ENCODE measurements around the gene NDUFS4. TPM values are rescaled to one million over a fixed set of nuclear protein-coding genes. Genes with fewer than 3 reads are reported as not detected.
A peak's percentile ranks its signal among the peaks of the same experiment; 100 is the strongest.

Gene NDUFS4
- total and polyA plus RNA-seq, 9 of the 15 experiments (the other 6 are each of a cell fraction or from before 2014, with no cell fraction given): 68.7 to 313 (median 113) TPM

DNA sequence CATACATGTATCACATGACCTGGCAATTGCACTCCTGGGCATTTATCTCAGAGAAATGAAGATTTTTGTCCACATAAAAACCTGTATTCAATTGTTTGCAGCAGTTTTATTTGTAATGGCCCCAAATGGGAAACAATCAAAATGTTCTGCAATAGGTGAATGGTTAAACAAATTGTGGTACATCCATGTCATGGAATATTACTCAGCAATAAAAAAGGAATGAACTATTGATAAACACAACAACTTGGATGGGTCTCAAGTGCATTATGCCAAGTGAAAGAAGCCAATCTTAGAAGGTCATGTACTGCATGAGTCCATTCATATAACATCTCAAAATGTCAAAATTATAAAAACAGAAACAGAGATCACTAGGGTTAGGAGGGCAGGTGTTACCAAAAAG lies 1.5 kb upstream of the NDUFS4 start:
- peaks cover 4 to 8% of the 10 kb centered on the region in 2 experiments; a peak in 3 of 5 replicates for H3K4me1 ChIP-seq (replicated peaks in 1 of 2; ENCODE audit: control insufficient read depth in 2 of 2, insufficient read depth in 2 of 2, low read length in 2 of 2)
- intact Hi-C loops (cut with micrococcal nuclease) (no loop called here), in situ Hi-C loops (cut with MboI) (no loop called here)
- no peak overlapping the region for H2AFZ ChIP-seq (ENCODE audit: low read depth, low read length)
- H3K79me2 ChIP-seq (ENCODE audit: control insufficient read depth, insufficient read depth, low read length): peaks cover 30% of the 10 kb centered on the region
- no peaks in the 10 kb centered on the region for H3K27me3 ChIP-seq (ENCODE audit: control insufficient read depth in 2 of 2, insufficient read depth in 2 of 2, low read length in 2 of 2)
- CTCF ChIA-PET (ENCODE audit: low intra/inter-chr PET ratio): no interaction called here
- no peak overlapping the region for H3K27ac ChIP-seq (ENCODE audit: extremely low read depth, low read depth, low read length)
- H3K9me3 ChIP-seq (replicated peaks; ENCODE audit: control insufficient read depth, insufficient read depth, low read depth, low read length): peaks cover 6% of the 10 kb centered on the region
- FAIRE-seq: no peak
- POLR2A ChIA-PET: no interaction called here
- no TSS peak for BruUV-seq (replicated peaks)
- peaks cover 4% of the 10 kb centered on the region; the same call in 1 of the 3 replicates for H3K36me3 ChIP-seq (ENCODE audit: control insufficient read depth, insufficient read depth, low read length)
- no peak for DNase-seq (ENCODE audit: extremely low read depth in 1 of 4, low spot score in 3 of 4)
- no peaks in the 10 kb centered on the region for H3K9me1 ChIP-seq (ENCODE audit: control insufficient read depth, insufficient read depth, low read length)
- no peak overlapping the region for H3K4me3 ChIP-seq
- no peak overlapping the region for H3K9ac ChIP-seq (ENCODE audit: insufficient read depth in 1 of 2, low read depth in 2 of 2, low read length in 2 of 2)
- no peak for ATAC-seq
- H4K20me1 ChIP-seq (replicated peaks; ENCODE audit: control insufficient read depth, insufficient read depth, low read length): no peaks in the 10 kb centered on the region
- no peak overlapping the region for H3K4me2 ChIP-seq (ENCODE audit: insufficient read depth, low read length)
- no peak for TF ChIP-seq ZNF217 (CRISPR knock-in tag; IDR thresholded peaks at IDR 0.05)
- no peak for TF ChIP-seq ZNF766 (CRISPR knock-in tag; conservative IDR thresholded peaks at IDR 0.05)
- no peak for TF ChIP-seq CREB1 (IDR thresholded peaks at IDR 0.05)
- TF ChIP-seq CREB1 (CRISPR knock-in tag; IDR thresholded peaks at IDR 0.05): no peak
- no peak for TF ChIP-seq NRF1 (conservative IDR thresholded peaks at IDR 0.05 in 1 of 2, IDR thresholded peaks at IDR 0.05 in 1 of 2)
- TF ChIP-seq CHD4 (IDR thresholded peaks at IDR 0.05; ENCODE audit: insufficient read depth, insufficient replicate concordance, low read depth, low read length, poor library complexity, severe bottlenecking): peak; percentile 52
- no peak for TF ChIP-seq NR2C2 (CRISPR knock-in tag; IDR thresholded peaks at IDR 0.05)
- no peak for TF ChIP-seq NR2C2 (tag; IDR thresholded peaks at IDR 0.05)
- 0 out of 2 replicates have a peak, but pooled peaks have one; percentile 34 for TF ChIP-seq CBX1 (IDR thresholded peaks at IDR 0.05; ENCODE audit: low read depth)
- TF ChIP-seq ARHGAP35 (IDR thresholded peaks at IDR 0.05; ENCODE audit: partially characterized antibody): no peak
- peak; percentile 86 for TF ChIP-seq RBM25 (IDR thresholded peaks at IDR 0.05; ENCODE audit: low read depth, low read length, severe bottlenecking)
- TF ChIP-seq XRCC3 (IDR thresholded peaks at IDR 0.05): 0 out of 2 replicates have a peak, but pooled peaks have one; percentile 42
- TF ChIP-seq BCOR (IDR thresholded peaks at IDR 0.05): peak; percentile 40; the same call in 1 of the 2 replicates
- no peak for TF ChIP-seq NFE2L1 (tag; IDR thresholded peaks at IDR 0.05; ENCODE audit: borderline replicate concordance, low read depth)
- 0 out of 2 replicates have a peak, but pooled peaks have one; percentile 22 for TF ChIP-seq ADNP (tag; IDR thresholded peaks at IDR 0.05)
- TF ChIP-seq, protein P1, sequence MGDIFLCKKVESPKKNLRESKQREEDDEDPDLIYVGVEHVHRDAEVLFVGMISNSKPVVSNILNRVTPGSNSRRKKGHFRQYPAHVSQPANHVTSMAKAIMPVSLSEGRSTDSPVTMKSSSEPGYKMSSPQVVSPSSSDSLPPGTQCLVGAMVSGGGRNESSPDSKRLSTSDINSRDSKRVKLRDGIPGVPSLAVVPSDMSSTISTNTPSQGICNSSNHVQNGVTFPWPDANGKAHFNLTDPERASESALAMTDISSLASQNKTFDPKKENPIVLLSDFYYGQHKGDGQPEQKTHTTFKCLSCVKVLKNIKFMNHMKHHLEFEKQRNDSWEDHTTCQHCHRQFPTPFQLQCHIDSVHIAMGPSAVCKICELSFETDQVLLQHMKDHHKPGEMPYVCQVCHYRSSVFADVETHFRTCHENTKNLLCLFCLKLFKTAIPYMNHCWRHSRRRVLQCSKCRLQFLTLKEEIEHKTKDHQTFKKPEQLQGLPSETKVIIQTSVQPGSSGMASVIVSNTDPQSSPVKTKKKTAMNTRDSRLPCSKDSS (IDR thresholded peaks at IDR 0.05; ENCODE audit: low read depth, partially characterized antibody): no peak
- peak; percentile 21; the same call in 1 of the 2 replicates for TF ChIP-seq SMARCA5 (IDR thresholded peaks at IDR 0.05)
- no peak for TF ChIP-seq ZFX (CRISPR knock-in tag; IDR thresholded peaks at IDR 0.05)
- TF ChIP-seq ZNF830 (CRISPR knock-in tag; IDR thresholded peaks at IDR 0.05): no peak
- TF ChIP-seq, protein P2, sequence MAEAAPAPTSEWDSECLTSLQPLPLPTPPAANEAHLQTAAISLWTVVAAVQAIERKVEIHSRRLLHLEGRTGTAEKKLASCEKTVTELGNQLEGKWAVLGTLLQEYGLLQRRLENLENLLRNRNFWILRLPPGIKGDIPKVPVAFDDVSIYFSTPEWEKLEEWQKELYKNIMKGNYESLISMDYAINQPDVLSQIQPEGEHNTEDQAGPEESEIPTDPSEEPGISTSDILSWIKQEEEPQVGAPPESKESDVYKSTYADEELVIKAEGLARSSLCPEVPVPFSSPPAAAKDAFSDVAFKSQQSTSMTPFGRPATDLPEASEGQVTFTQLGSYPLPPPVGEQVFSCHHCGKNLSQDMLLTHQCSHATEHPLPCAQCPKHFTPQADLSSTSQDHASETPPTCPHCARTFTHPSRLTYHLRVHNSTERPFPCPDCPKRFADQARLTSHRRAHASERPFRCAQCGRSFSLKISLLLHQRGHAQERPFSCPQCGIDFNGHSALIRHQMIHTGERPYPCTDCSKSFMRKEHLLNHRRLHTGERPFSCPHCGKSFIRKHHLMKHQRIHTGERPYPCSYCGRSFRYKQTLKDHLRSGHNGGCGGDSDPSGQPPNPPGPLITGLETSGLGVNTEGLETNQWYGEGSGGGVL (CRISPR knock-in tag; IDR thresholded peaks at IDR 0.05): no peak
- TF ChIP-seq POLR2H (tag; IDR thresholded peaks at IDR 0.05; ENCODE audit: low read depth): no peak
- no peak for TF ChIP-seq PCBP2 (IDR thresholded peaks at IDR 0.05; ENCODE audit: low read depth, low read length, poor library complexity, severe bottlenecking)
- peak in 1 of 2 experiments; percentile 92; a peak in 2 of 3 replicates for TF ChIP-seq CBX3 (IDR thresholded peaks at IDR 0.05; ENCODE audit: borderline replicate concordance in 1 of 2, low read length in 2 of 2)
